HUES48 (cell line): ENCODE results near the gene CFHR1.

Experiments used
- H3K27ac ChIP-seq: one replicate; pipeline ENCODE4 v1.7.0; 2013; ENCODE audit warnings: low read depth, low read length, inconsistent platforms
- H3K27me3 ChIP-seq: 2 replicates; pipeline ENCODE4 v1.6.1; 2013; ENCODE audit warnings: mild to moderate bottlenecking, low read length; ENCODE audit not compliant: control insufficient read depth, insufficient read depth
- H3K36me3 ChIP-seq: 2 replicates; pipeline ENCODE4 v1.6.1; 2013; ENCODE audit warnings: low read length; ENCODE audit not compliant: control insufficient read depth, insufficient read depth
- H3K4me1 ChIP-seq: 2 replicates; pipeline ENCODE4 v1.6.1; 2013; ENCODE audit warnings: mild to moderate bottlenecking, low read length; ENCODE audit not compliant: control insufficient read depth, insufficient read depth
- H3K4me3 ChIP-seq: 2 replicates; pipeline ENCODE4 v1.5.1; 2013; ENCODE audit warnings: mild to moderate bottlenecking, low read depth, low read length
- H3K9ac ChIP-seq: 2 replicates; pipeline ENCODE4 v1.6.1; 2013; ENCODE audit warnings: mild to moderate bottlenecking, low read depth, low read length, moderate library complexity
- H3K9me3 ChIP-seq: 2 replicates; pipeline ENCODE4 v1.6.1; 2013; ENCODE audit warnings: low read length; ENCODE audit not compliant: control insufficient read depth, insufficient read depth

Gene CFHR1

GRCh38 chr1:196875935-196876334 lies 56.4 kb downstream of the CFHR1 start:
- H3K4me3 ChIP-seq, result no peak overlapping the region
- H3K9ac ChIP-seq, result no peak overlapping the region
- H3K27ac ChIP-seq, result no peak overlapping the region
- H3K36me3 ChIP-seq, result no peaks in the 10 kb centered on the region
- no peaks in the 10 kb centered on the region for H3K9me3 ChIP-seq
- H3K4me1 ChIP-seq, result peaks cover 6% of the 10 kb centered on the region; the same call in 1 of the 2 replicates
- H3K27me3 ChIP-seq, result peaks cover 18% of the 10 kb centered on the region

- Histone ChIP-seq H3K9me3 (no peaks in the 10 kb centered on the region), H3K4me1 (peaks cover 6% of the 10 kb centered on the region; the same call in 1 of the 2 replicates), H3K36me3 (no peaks in the 10 kb centered on the region), H3K9ac (no peak overlapping the region), H3K27ac (no peak overlapping the region), H3K27me3 (peaks cover 18% of the 10 kb centered on the region), H3K4me3 (peak overlapping the region; percentile 44)
Measured at GRCh38 chr1:196877964-196878363, 58.4 kb downstream of the CFHR1 start.
